NCI-H345 treated with DMSO at 0.1 percent for 48 hours (cell line): ENCODE measurements around the gene PTPRE.
A peak's percentile ranks its signal among the peaks of the same experiment; 100 is the strongest.

Source experiments
- DNase-seq: peaks from one replicate; lab custom pipeline; 2025; ENCODE audit not compliant: unreplicated experiment; lab: John Stamatoyannopoulos, UW

Gene PTPRE

GRCh38 chr10:127906548-127907377 lies at the start of gene PTPRE:
TSS of gene PTPRE (plus strand) at chr10:127907103. CDS start at chr10:128040882, 133,779 bp downstream.
- DNase-seq: peak; percentile 23

DNA sequence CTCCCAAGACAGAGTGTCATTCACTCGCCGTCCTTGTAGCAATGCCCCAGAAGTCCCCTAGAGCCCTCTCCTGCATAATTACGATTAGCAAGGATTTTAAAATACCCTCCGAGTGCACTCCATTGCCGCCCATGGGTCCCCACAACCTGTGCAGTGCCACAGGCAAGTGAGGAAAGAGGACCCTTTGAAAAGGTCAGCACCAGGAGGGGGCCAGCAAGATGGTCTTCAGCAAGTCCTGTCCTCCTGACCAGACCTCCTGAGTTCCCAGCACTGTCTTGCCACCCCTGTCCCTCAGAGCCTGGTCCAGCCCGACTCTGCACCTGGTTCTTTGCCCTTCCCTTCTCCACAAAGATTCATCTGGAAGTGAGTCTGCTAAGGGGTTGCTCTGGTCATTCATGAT lies 46.3 kb upstream of the PTPRE start:
- no peak for DNase-seq

DNA sequence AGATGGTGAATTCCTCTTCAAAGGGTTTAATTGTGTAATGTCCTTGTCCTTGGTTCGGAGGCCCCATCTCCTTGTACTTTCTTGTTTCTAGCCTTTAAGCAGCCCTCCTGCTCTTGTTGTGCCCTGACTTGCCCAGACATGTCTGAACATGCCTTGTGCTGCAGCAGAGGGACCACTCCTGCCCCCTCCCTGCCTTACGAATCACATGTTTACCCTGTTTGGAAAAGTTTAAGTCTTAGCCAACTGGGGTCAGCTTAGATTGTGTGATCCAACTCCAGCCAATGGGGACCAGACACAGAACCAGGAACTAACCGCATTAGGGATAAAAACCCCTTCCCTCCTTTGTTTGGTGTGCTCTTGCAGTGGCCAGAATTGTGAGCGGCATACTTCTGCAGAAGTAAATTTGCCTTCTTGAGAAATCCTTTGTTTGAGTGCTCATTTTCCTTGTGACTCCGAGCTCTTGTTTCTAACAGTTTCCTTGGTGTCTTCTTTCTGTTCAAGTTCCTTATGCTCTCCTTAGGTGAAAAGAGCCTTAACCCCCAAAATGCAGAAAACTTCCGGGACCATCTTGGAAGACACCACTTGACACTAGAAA lies 43.6 kb upstream of the PTPRE start:
- DNase-seq: no peak

DNA sequence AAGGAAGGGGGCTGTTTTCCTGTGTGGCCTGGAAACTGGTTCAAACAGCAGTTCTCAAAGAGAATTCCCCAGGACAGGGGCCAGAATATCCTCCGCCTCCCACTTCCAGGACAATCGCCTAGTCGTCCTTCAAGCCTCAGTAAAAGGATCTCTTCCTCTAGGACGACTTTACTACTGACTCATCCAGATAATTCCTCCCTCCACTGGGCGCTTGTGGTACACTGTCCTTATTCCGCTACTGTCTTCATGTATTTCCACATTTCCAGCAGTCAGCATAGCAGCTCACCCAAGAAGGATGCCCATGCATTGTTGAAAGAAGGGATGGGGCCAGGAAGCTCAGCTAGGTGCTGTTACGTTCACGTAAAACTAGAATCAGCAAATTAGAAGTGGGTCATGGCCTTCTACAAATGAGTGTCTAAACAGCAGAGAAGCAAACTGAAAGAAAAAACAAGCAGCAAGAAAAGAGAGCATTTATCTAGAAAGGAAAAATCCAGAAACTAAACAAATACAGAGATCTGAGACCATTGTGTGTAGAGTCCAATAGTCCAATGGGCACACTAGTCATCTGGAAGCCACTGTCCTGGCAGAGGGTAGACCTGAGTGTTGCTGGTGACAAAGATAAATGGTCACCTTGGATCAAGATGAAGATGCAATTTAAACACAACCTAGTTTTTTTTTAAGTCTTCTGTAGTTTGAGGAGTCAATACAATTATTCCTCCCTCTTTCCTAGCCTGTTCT lies 40.5 kb upstream of the PTPRE start:
- DNase-seq: no peak

DNA sequence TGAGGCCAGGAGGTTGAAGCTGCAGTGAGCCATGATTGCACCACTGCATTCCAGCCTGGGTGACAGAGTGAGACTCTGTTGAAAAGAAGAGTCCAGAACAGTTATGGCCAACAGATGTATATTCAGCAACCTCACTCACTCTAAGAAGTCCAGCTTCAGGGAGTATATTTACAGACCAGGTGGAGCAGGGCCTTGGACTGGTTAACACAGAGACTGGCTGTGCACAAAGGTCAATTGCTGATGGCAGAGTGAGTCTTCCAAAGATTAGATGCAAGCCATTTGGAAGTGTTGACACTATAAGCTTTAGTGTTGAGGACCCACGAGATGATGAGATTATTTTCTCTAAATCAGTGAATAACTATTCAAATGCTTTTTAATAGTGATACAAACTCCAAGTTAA lies 39.1 kb upstream of the PTPRE start:
- DNase-seq: no peak

GRCh38 chr10:127869329-127869728 lies 37.6 kb upstream of the PTPRE start:
- DNase-seq: no peak

DNA sequence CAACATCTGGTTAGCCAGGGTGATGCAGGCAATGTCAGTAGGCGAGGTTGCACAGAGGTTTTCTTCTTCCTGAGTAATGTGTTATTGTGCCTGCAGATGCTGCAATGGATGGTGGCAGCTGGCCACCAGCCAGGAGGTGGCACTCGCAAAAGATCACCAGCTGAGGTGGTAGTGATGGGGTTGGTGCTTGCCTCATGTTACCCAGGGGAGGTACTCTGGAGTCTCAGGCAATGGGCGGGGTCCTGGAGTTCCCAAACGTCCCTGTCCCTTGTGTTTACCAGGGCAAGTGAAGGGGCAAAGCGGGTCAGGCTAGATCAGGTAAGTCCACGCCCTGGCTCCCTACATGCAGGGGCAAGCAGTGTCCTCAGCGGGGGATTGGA lies 35.3 kb upstream of the PTPRE start:
- peak; percentile 45 for DNase-seq

- no peak for DNase-seq
These were observed 34.7 kb upstream of the PTPRE start for GRCh38 chr10:127872011-127872761.

- DNase-seq: no peak
These were observed 33.9 kb upstream of the PTPRE start for GRCh38 chr10:127872871-127873600.

DNA sequence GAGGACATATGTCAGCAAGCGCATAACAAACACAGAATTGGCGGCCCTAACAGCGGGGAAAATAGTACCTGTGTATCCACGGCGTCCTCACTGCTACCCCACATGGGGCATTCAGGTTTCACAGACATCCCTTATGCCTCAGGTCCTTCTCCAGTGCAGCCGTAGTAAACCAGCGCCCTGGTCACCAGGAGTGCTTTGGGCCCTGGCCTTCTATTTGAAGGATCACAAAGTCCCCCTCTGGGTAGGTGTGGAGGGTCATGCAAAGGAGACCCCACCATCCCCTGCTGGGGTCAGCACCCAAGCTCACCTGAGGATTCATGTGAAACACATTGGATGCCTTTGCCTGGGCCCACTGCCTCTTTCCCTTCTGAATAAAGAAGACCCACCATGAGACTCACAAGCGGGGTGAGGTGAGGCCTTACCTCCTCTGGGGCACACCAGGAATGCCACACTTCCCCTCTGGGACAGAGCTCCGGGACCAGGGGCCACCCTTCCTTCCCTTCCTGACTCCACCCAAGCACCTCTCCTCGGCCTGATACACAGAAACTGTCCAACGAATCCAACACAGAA lies 32.9 kb upstream of the PTPRE start:
- no peak for DNase-seq

- DNase-seq: no peak
These were observed 32.0 kb upstream of the PTPRE start for GRCh38 chr10:127874671-127875448.

DNA sequence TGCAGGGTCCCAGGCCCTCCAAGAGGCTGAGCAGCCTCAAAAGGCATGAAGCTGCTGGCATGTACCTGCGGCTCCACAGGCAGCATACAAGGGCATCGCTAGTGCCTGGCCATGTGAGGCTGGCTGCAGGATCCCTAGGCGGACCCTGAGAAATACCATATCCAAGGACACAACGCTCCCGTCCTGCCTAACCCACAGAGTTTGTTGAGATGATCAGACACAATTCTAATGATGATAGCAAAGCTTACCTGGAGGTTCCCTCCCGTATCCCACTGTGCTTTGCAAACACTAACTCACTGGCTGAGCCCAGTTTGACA lies 31.5 kb upstream of the PTPRE start:
- DNase-seq: no peak

- no peak for DNase-seq
These were observed 31.0 kb upstream of the PTPRE start for GRCh38 chr10:127875916-127876315.

DNA sequence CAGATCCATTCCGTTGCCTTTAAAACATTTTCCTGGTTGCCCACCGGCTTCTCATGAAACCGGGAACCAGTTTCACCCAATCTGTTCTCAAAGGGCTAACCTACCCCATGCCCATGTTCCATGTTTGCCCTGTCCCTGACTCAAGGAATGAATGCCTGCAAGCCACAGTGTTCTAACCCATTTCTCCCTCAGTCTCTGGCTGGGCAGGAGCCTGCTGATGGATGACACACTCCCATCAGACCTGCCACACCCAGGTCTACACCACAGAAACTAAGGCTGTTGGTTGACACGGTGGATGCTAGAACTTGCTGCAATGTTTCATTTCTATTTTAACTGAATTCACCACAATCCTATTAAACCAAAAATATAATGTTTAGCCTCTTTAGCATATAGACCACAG lies 29.8 kb upstream of the PTPRE start:
- DNase-seq: no peak

DNA sequence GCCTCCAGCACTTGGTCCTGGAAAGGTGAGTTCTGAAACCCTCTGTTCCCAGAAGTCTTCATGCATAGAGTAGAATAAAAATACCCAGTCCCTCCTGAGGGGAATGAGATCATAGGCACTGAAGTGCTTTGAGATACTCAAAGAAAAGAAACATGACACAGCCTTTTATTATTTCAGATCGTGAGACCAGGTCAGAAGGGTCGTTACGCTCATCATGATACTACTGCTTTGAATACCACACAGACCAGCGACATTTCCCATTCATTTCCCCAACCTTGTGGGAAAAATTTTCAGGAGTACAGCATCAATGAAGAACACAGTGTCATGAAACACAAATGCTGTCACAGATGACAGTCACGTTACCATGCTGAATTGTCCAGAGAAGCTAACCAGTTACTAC lies 29.2 kb upstream of the PTPRE start:
- no peak for DNase-seq

DNA sequence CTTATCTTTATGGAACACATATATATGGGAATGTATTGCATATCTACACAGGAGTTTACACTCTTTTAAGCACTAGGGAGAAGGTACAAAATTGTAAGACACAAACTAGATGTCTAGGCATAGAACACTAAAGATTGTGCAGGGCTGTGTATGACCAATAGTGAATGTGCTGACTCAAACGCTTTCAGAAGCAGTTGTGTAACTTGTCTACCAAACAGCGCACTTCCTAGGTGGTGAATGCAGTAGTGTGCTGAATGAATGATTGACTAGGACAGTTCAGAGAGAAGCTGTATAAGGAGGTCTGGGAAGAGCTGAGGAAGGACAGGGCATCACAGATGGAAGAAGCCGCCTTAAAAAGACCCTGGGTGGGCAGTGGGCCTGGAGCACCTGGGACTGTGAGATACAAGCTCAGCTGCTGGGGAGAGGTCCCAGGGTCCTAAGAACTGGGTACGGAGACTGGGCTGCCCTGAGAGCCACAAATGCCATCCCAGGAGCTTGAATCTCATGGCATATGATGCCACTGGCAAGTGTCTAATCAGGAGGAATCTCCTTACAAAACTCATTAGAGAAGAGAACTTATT lies 28.3 kb upstream of the PTPRE start:
- no peak for DNase-seq

GRCh38 chr10:127880557-127880956 lies 26.3 kb upstream of the PTPRE start:
- no peak for DNase-seq

- no peak for DNase-seq
These were observed 25.6 kb upstream of the PTPRE start for GRCh38 chr10:127881262-127881661.

- no peak for DNase-seq
These were observed 24.5 kb upstream of the PTPRE start for GRCh38 chr10:127882391-127882790.
